HG02759 (cell line): Measurements from ENCODE around the gene FEV.

ENCODE experiments used
- ATAC-seq: cut with Tn5 transposase; IDR thresholded peaks from one replicate; pipeline ENCODE4 v1.9.1; 2021; ENCODE audit warnings: mild to moderate bottlenecking, moderate library complexity; ENCODE audit not compliant: unreplicated experiment

The FEV gene

DNA sequence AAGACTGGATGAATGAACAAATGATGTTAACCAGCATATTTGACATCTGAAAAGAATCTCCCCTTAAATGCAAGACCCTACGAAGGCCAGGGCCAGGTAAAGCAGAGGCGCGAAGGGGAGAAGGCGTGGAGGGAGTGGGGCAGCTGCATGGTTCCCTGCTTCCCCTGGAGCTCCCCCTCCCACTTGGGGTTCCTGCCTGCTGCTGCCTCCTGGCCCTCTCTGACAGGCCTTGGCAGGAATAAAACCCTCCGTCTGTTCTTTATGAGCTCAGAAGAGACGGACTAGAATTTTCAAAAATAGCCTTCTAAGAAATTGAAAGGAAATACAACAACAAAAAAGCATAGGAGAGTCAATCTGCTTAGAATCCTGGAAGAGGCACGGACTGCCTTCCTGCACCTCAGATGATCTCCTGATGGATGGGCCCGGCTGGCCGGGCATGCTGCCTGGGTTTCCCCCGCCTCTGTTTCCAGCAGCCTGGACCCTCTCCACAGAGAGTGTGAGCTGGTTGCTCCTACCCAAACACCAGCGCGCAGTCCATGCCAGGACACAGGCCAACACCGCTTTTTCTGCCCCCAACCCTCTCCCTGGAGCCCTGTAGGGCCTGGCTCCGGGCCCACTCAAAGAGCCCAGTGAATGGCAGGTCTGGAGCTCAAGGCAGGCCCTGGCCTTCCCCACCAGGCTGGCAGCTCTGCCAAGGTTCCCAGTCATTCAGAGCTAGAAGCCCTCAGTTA, 32.4 kb upstream of the FEV start:
- ATAC-seq, result no peak

DNA sequence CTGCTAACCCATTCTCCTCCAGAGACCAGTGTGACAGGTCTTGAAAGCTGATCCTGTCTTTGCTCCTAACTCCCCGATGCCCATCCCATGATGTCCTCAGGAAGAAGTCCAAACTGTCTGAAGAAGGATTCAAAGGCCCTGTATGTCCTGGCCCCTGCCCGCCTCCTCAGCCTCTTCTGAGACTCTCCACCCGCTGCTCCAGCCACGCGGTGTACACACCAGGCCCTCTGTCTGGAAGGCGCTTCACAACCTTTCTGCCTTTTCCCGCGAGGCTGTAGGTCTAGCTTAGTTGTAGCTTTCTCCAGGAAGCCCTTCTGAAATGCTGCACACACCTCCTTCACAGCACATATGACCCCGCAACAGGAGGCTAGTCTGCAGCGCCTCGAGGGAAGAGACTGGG, 31.7 kb upstream of the FEV start:
- no peak for ATAC-seq

DNA sequence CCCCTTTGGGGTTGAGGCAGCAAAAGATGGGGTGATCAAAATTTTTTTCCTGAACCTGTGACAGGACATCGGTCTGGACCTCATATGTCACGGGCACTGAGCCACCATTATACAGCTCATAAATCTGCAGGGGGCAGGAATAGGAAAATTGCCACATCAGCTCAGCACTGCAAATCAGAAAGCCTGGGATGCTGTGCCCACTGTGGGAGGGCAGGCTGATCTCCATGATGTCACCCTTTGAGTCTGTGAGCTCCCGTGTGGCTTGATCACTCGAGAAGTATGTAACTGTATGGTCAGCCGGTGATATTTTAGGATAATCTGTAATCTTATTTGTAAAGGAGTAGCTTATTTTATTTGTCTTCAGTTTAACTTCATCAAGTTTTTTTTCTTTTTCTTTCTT, 25.9 kb upstream of the FEV start:
- no peak for ATAC-seq

DNA sequence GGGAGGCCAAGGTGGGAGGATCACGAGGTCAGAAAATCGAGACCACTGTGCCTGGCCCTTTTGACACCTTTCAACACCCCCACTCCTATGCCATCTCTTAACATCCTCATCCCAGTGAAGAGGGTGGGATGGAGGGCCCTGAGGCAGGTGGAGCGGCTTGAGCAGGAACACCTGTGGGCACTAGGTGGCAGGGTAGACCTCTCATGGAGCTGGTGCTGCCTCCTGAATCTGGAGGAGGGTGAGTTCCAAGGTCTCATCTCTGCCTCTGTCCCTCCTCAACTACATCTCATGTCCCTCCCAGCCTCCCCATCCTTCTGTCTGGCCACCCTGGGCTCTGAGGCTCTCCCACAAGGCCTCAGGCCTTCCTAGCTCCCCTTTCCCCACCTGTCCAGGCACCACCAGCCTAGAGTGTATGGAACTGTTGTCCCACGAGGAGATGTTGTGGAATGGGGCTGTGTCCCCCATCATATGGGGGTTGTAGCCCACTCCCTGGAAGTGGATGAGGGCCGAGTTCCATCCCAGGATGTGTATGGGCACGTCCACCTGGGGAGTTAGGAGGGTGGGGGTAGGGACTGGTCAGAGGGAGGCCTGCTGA, 25.3 kb upstream of the FEV start:
- no peak for ATAC-seq

DNA sequence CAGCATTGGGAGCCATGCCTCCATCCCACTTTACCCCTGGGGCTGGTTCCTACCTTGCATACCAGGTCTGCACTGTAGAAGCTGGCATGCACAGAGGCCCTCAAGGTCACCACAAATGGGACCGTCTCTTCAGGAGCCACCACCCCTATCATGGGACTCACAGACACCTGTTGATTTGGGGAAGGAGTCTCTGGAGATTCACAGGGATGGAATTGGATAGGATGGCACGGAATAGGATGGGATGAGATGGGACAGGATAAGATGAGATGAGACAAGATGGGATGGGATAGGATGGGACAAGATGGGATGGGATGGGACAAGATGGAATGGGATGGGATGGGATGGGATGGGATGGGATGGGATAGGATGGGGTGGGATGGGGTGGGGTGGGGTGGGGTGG, 24.3 kb upstream of the FEV start:
- no peak for ATAC-seq

DNA sequence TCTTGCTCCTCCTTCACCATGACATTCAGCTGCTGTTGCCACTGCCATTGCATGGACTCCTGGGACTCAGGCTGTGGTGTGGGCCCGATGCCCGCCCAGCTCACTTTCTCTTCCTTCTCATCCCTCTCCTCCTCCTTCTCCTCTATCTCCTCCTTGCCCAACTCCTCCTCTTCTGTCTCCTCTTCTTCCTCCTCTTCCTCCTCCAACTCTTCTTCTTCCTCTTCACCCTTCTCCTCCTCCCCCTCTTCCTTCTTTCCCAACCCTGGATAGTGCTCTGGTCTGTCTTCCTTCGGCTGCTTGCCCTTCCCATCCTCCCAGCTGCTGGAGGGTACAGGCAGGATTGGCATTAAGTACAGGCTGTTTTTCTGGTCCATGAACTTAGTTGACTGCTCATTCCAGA, 19.0 kb upstream of the FEV start:
- no peak for ATAC-seq

DNA sequence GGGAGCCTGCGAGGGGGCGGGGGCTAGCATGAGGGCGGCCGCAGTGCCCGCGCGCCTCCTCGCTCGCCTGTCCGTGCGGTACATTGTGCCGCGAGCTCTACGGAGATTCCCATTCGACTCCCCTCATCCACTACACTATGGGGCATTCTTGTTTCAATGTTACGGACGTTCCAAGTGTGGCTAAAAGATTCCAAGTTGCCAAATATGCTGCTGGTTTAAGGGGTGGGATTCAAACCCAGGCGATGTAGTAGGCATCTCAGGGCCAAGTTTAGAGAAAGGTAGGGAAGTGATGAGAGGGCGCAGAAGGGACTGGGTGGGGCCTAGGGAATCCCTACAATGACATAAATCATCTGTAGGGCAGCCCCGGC, 18.3 kb upstream of the FEV start:
- ATAC-seq, result no peak

DNA sequence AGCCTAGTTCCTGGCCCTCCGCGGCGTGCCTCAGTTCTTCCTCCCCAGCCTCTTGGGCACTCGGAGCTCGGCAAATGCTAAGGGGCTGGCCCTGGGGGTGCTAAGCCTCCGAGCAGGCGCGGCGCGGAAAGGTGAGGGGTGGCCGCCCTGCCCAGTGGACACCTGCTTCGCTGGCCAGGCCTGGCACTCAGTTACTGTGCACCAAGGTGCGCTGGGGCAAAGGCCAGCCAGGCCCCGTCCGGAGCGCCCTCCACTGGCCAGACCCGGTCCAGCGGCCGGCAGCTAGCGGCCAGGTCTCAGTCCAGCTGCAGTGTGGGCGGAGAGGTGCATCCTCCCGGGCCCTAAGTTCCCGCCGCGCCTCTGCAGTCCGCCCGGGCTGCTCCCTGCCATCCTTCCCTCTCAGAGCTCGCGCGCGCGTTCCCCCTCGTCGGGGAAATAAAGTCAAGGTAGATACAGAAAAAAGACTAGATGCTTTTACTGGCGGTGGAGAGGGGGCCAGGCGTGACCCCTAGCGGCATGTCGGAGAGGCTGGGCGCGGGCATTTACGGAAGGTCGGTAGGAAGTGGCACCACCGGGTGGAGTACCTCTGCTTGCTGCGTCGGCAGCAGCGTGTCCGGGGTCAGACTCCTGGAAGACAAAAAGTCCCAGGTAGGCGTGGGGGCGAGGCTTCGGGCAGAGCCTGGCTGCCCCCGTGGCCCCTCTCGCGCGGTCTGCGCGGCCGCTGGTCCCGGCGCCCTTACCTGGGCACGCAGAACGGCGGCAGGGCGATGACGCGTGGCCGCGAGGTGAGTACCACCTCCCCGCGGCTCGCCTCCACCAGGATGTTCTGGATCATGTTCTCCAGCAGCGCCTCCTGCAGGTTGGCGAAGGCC, 17.6 kb upstream of the FEV start:
- ATAC-seq, result no peak

DNA sequence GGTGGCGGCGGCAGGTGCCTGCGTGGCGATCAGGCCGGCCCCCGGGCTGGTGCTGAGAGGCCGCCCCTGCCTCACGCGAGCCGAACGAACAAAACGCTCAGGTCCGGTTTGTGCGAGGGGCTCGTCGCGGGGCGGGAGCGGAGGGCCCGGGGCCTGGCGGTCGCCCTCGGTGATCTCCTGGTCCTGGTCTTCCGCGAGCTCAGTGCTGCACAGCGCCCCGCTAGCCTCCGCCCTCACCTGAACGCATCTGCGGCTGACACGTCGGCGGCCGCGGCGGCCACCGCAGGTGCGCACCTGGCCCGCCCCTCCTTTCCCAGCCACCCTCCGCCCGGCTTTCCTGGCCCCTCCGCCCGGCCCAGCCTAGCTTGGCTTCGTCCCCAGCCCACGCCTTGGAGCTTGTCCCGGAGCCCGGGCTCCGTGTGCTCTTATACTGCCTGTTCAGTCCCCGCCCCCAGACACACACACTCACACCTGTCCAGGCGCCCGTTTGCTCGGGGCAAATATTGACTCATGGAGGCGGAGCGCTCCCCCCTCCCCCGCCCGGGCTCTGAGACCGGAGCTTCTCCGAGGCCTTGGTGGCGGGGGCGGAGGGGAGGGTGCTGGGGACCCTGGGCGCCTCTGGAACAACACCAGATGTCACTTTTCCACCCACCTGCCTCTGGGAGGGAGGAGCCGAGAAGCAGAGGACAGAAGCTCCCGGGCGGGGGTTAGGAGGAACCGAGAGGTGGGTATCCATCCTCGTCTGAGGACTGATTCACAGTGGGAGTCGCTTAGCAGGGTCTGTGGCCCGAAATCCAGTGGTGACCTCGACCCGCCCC, 16.8 kb upstream of the FEV start:
- ATAC-seq, result peak; percentile 49

DNA sequence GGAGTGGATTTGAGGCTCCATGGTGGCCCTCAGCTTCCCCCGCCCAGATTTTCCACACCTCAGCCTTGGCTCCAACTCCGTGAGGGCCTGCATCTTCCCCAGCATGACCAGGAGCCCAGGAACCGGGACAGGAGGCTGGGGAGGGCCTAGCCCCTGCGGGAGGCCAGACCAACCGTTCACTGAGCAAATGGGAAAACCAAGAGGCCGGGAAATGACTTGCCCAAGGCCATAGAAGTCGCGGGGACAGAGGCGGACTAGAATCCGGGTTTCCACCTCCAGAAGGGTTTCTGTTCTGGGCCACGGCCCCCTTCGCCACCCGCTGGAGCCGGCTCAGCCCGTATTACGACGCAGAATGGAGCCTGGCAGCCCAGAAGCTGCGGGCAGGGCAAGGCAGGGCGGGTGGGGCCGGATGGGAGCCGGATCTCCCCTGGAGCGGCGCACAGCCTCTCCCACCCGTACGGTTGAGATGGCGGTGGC, 16.2 kb upstream of the FEV start:
- no peak for ATAC-seq

DNA sequence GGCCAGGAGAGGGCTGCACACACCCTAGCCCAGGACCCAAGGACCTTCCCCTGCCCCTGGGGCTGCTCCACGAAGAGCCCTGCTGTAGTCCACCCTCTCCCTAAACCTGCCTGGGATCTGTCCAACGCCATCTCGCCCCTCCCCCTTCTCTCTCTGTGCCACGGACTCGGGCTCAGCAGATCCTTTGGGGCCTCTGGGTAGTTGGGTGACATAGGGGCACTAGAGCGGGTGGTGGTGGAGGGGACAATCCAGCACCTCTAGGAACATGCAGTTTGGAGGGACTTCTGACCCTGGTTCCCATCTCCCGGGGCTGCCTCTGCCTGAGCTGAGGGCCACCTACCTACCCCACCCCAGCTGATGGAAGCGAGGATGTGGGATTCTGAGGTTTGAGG, 15.6 kb upstream of the FEV start:
- no peak for ATAC-seq

DNA sequence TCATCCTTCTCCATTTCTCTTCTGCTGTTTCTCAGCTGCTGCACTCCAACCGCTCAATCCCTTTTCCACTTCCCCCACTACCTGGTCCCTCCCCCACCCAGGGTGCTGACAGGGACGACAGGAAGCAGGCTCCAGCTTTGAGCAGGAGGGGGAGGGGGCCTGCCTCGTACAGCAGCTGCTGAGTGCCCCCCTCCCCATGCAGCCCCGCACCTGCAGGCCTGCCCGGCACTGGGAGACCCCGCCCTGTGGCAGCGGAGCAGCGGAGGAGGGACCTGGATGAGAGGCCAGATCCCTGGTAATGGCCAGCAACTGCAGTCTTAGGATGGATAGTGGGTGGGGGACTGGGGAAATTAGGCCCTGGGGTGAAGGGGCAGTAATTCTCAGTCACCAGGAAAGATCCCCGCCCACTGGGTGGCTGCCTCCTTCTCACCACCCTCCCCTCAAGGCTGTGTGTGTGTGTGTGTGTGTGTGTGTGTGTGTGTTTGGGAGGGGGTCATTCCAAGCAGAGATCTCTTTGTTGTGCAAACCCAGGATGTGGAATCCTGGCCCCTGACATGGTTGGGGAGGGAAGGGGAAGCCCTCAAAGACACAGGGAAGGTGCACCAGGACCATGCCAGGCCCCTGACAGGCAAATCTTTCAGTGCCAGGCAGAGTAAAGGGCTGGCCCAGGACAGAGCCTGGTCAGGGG, 15.0 kb upstream of the FEV start:
- ATAC-seq, result no peak

DNA sequence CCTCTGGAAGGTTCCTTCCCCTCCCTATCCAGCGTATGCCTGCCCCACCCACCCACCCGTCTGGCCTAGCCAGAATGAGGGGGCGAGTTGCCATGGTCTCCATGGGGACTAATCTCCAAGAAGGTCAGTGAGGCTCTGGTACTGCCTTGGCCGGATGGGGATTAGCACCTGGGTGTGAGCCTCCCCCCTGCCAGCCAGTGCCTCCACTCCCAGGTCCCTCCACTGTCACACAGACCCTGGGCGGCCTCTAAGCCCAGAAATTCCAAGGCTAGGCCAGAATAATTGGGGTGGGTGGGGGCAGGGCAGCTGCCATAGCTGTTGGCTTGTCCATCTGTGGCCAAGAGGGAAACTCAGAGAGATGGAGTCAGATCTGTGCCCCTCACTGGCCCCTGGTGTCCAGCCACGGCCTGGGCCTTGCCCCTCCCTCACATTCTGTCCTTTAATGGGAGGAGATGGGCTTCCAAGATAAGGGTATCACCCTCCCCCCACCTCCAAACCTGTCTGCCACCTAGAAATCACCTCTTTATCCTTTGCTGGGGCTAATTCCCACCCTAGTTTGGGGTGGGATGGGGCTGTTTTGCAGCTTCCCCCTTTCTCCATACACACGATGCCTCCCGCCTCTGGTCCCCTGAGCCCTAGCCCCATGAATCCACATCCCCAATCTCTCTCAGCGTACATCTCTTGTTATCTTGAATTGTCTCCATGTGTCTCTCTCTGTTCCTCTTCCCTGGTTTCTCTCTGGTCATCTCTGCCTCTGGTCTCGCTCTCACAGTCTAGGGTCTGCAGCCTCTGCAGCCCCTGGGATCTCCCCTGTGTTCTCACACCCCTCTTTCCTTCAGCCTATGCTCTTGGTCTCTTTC, 14.3 kb upstream of the FEV start:
- ATAC-seq, result no peak

DNA sequence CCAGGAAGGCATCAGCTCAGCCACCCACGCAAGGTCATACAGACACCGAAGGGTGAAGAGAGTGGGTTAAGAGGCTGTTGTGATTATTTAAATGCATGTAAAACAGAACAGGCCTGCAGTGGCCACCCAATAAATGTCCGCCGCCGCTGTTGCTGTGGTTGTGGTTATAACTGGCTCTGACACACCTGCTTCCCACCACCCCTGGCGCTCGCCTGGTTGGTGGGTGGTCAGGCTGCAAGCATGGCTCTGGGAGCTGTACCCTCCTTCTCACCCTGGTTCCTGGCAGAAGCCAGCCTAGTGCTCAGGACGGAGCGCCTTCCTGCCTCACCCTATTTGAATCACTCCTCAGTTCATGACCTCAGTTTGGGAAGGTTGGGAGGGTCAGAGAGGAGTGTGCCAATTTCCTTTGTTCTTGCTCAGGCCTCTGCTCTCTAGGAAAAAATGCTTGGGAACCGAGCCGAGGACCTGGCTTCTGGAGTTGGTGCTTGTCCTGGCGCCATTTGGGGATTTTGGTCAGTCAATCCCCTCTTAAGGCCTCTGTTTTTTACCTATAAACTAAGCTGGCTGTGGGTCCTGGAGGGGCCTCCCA, 13.5 kb upstream of the FEV start:
- ATAC-seq, result no peak

DNA sequence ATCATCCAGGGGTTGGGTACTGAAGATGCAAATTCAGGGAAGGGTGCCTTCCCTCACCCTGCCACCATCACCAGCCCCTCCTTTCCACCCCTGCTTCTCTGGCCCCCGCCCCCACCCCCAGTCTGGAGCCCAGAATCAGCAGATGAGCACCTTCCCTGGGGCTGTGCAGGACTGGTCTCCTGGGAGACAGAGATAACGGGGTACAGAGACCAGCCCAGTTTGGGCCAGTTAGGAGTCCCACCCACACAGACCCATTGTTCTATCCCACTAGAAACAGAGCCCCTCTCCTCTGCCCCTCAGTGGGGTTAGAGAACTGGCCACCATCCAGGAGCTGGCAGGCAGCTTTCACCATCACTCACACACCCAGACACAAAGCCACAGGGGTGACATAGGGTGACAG, 12.7 kb upstream of the FEV start:
- no peak for ATAC-seq

DNA sequence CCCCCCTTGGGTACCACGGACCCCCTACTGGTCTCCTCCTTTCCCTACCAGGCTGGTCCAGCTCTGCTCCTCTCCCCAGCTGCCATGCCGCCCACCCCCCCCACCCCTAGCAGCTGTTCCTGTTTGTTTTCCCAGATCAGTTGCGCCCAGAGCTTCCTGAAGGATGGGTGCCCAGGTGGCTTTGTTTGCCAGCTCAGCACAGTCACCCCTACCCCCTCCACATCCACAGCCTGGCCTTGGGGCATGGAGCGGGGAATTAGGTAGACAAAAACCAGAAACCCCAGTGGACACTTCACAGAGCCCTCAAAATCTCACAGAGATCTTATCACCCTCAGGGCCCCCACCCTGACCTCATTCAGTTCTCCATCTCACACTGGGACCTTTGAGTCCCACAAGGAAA, 12.0 kb upstream of the FEV start:
- ATAC-seq, result no peak

DNA sequence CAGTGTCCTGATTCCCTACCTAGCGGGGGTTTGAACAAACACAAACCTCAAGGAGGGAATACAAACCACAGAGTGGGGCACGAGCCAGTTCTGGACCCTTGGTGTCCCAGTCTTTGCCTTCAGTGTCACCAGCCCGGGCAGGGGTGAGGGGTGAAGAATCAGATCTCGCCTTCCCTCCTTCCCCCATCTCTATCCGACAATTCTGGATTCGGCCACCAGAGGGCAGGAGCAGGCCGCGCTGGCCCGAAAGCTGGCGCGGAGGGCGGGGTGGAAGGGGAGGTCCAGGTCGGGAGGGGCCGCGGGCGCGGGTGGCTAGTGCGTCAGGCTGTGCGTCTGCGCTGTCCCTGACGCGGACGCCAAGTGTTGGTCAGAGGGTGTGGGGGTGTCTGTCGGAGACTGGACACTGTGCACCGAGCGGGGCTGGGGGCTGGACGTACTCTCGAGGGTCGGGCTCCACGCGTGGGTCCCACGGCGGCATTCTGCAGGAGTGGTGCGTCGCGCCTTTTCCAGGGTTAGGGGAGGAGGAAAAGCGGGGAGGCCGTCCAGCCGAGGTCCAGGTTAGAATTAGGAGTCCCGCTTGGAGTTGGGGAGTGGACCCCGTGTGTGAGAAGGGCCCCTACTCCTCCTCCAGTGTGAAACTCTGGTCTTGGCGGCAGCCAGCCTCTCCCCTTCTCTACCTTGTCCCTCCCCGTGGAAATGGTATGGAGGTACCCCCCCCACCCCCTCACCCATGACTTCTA, 11.2 kb upstream of the FEV start:
- peak; percentile 73 for ATAC-seq

DNA sequence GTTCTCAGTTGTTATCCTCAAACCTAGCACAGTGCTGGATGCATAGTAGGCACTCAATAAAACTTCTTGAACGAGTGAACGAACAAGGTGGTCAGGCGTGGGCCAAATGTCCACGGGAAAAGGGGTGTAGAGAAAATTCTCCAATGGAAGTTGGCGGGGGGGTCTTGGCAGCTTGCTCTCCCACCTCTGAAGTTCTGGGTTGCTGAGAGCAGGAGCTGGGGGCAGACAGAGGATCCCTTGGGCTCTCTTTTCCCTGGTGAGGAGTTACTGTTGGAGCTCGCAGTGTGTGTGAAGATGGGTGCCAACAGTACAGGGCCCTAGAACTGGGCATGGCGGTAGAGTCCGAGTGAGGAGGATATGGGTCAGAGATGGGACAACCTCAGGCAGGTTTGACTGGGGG, 10.6 kb upstream of the FEV start:
- no peak for ATAC-seq
